Smooth muscle cell (in vitro differentiated cells): ENCODE measurements around the gene WDR77. TPM values are rescaled to one million over a fixed set of nuclear protein-coding genes. Genes with fewer than 3 reads are reported as not detected.

ENCODE experiments used
- DNase-seq: peaks from one replicate; lab custom pipeline; 2025; ENCODE audit not compliant: unreplicated experiment; lab: John Stamatoyannopoulos, UW
- H2AFZ ChIP-seq: fragments of 200-600 bp; sonication (generic); 2 replicates; pipeline ENCODE4 v1.6.0; 2016; ENCODE audit warnings: antibody characterized with exemption, low read depth, mild to moderate bottlenecking
- H3F3A ChIP-seq: fragments of 200-600 bp; sonication (generic); 2 replicates; pipeline ENCODE4 v1.6.0; 2017; ENCODE audit warnings: antibody characterized with exemption, low read depth
- H3K27ac ChIP-seq: fragments of 200-600 bp; sonication (generic); 2 replicates; pipeline ENCODE4 v1.5.1; 2016; ENCODE audit warnings: low read depth, mild to moderate bottlenecking
- H3K27me3 ChIP-seq: fragments of 200-600 bp; sonication (generic); 2 replicates; pipeline ENCODE4 v1.6.1; 2016; ENCODE audit warnings: low read depth, mild to moderate bottlenecking
- H3K36me3 ChIP-seq: fragments of 200-600 bp; sonication (generic); 2 replicates; pipeline ENCODE4 v1.5.1; 2016; ENCODE audit warnings: low read depth
- H3K4me1 ChIP-seq: fragments of 200-600 bp; sonication (generic); 2 replicates; pipeline ENCODE4 v1.5.1; 2016; ENCODE audit warnings: low read depth
- H3K4me2 ChIP-seq: fragments of 200-600 bp; sonication (generic); 2 replicates; pipeline ENCODE4 v1.6.0; 2016; ENCODE audit warnings: mild to moderate bottlenecking
- H3K4me3 ChIP-seq: fragments of 200-600 bp; sonication (generic); 2 replicates; pipeline ENCODE4 v1.5.1; 2016; ENCODE audit warnings: mild to moderate bottlenecking
- H3K79me2 ChIP-seq: fragments of 200-600 bp; sonication (generic); 2 replicates; pipeline ENCODE4 v1.6.0; 2016; ENCODE audit warnings: low read depth, mild to moderate bottlenecking
- H3K9ac ChIP-seq: fragments of 200-600 bp; sonication (generic); 2 replicates; pipeline ENCODE4 v1.6.0; 2016; ENCODE audit warnings: low read depth
- H3K9me3 ChIP-seq: fragments of 200-600 bp; sonication (generic); replicated peaks from 2 replicates; pipeline ENCODE4 v1.5.1; 2016; ENCODE audit warnings: low read depth
- H4K20me1 ChIP-seq: fragments of 200-600 bp; sonication (generic); 2 replicates; pipeline ENCODE4 v1.6.0; 2016; ENCODE audit warnings: low read depth
- CTCF ChIP-seq: fragments of 200-600 bp; sonication (generic); IDR thresholded peaks from 2 replicates; pipeline ENCODE4 v1.5.1; 2017; ENCODE audit warnings: borderline replicate concordance, mild to moderate bottlenecking, antibody characterized with exemption; ENCODE audit not compliant: insufficient read depth, poor library complexity, severe bottlenecking
- WGBS: methylation state at CpG from one replicate; pipeline ENCODE4 v1.1.7; 2016; ENCODE audit warnings: low lambda C conversion rate; 5-methylcytosine and 5-hydroxymethylcytosine counted together
- polyA plus RNA-seq: library from polyadenylated mRNA; unstranded; fragments of >200 nt; fragmentation: Nextera tagmentation; extraction: Ambion mirVana; gene quantifications from 2 replicates; pipeline ENCODE4 v1.2.1, GENCODE V29; 2016
- total RNA-seq: library from RNA; depleted of rRNA; stranded (reverse); fragments of >200 nt; gene quantifications from 2 replicates; pipeline ENCODE4 v1.2.3, GENCODE V29; 2014

The WDR77 gene
- total and polyA plus RNA-seq, 2 experiments from 2014 or later = 22.5 to 35.0 TPM

GRCh38 chr1:111481387-111482221, 32.5 kb upstream of the WDR77 start:
- no peaks in the 10 kb centered on the region for H3K27me3 ChIP-seq
- H2AFZ ChIP-seq = peak overlapping the region; percentile 78
- H3K4me2 ChIP-seq = no peak overlapping the region
- TF ChIP-seq CTCF = peak; percentile 68
- H3K4me1 ChIP-seq = no peaks in the 10 kb centered on the region
- DNase-seq = peak; percentile 11
- no peaks in the 10 kb centered on the region for H3K79me2 ChIP-seq
- no peak overlapping the region for H3K9ac ChIP-seq
- H4K20me1 ChIP-seq = no peaks in the 10 kb centered on the region
- H3K36me3 ChIP-seq = no peaks in the 10 kb centered on the region
- no peak overlapping the region for H3K4me3 ChIP-seq
- WGBS = 49% methylated on average over 8 of the region's 8 CpGs
- no peaks in the 10 kb centered on the region for H3K9me3 ChIP-seq
- H3K27ac ChIP-seq = no peak overlapping the region
- no peaks in the 10 kb centered on the region for H3F3A ChIP-seq

- Histone ChIP-seq H3K27ac (no peak overlapping the region), H4K20me1 (no peaks in the 10 kb centered on the region), H3K4me2 (no peak overlapping the region), H3K36me3 (no peaks in the 10 kb centered on the region), H3K4me1 (no peaks in the 10 kb centered on the region), H3F3A (no peaks in the 10 kb centered on the region), H3K27me3 (no peaks in the 10 kb centered on the region), H3K9me3 (no peaks in the 10 kb centered on the region), H3K4me3 (no peak overlapping the region), H3K9ac (no peak overlapping the region), H2AFZ (no peak overlapping the region), H3K79me2 (no peaks in the 10 kb centered on the region)
- WGBS = 100% methylated on average over 1 of the region's 1 CpG
- TF ChIP-seq CTCF = no peak
- no peak for DNase-seq
These were observed 31.6 kb upstream of the WDR77 start for GRCh38 chr1:111480674-111481073.

GRCh38 chr1:111476761-111477309, 27.8 kb upstream of the WDR77 start:
- H4K20me1 ChIP-seq = no peaks in the 10 kb centered on the region
- no peaks in the 10 kb centered on the region for H3F3A ChIP-seq
- 33% methylated on average over 2 of the region's 2 CpGs for WGBS
- H3K4me3 ChIP-seq = no peak overlapping the region
- TF ChIP-seq CTCF = no peak
- no peaks in the 10 kb centered on the region for H3K27me3 ChIP-seq
- H3K36me3 ChIP-seq = no peaks in the 10 kb centered on the region
- no peaks in the 10 kb centered on the region for H3K9me3 ChIP-seq
- H3K4me1 ChIP-seq = no peaks in the 10 kb centered on the region
- no peak overlapping the region for H3K9ac ChIP-seq
- no peak overlapping the region for H2AFZ ChIP-seq
- H3K79me2 ChIP-seq = no peaks in the 10 kb centered on the region
- no peak overlapping the region for H3K27ac ChIP-seq
- no peak overlapping the region for H3K4me2 ChIP-seq
- no peak for DNase-seq
